GM12878 (cell line): Measurements from ENCODE around the gene GPM6B. TPM values are rescaled to one million over a fixed set of nuclear protein-coding genes. Genes with fewer than 3 reads are reported as not detected.

Source experiments
- ATF3 ChIP-seq: IDR thresholded peaks from 2 replicates; pipeline ENCODE4 v1.6.1; 2011; ENCODE audit warnings: low read depth, mild to moderate bottlenecking, low read length, moderate library complexity, borderline replicate concordance; ENCODE audit errors: extremely low read depth
- BCLAF1 ChIP-seq: fragments of 450-650 bp; IDR thresholded peaks from 2 replicates; pipeline ENCODE4 v1.6.1; 2017; ENCODE audit warnings: antibody characterized with exemption, mild to moderate bottlenecking, moderate library complexity
- CBFB ChIP-seq: IDR thresholded peaks from 2 replicates; pipeline ENCODE4 v1.6.1; 2016; ENCODE audit warnings: antibody characterized with exemption, low read depth
- CTCF ChIP-seq, 3 experiments: IDR thresholded peaks in 2 of 3; conservative IDR thresholded peaks in 1 of 3; 2 replicates each; pipeline ENCODE4 v1.5.1; 2011; ENCODE audit warnings: low read depth in 3 of 3, low read length in 3 of 3, mild to moderate bottlenecking in 3 of 3, control low read depth in 2 of 3, moderate library complexity in 2 of 3, inconsistent platforms in 1 of 3, mixed read lengths in 1 of 3; ENCODE audit not compliant: control insufficient read depth in 2 of 3, insufficient read depth in 1 of 3; ENCODE audit errors: extremely low read depth in 1 of 3
- HDAC2 ChIP-seq: fragments of 200-600 bp; sonication (generic); IDR thresholded peaks from 2 replicates; pipeline ENCODE4 v1.6.1; 2017
- IRF3 ChIP-seq: fragments of 450-650 bp; IDR thresholded peaks from 2 replicates; pipeline ENCODE4 v1.6.1; 2014; ENCODE audit warnings: mild to moderate bottlenecking
- MAX ChIP-seq: IDR thresholded peaks from 2 replicates; pipeline ENCODE4 v1.6.1; 2012; ENCODE audit warnings: low read depth, low read length, improper control_type of control experiment
- MYC ChIP-seq: IDR thresholded peaks from 2 replicates; pipeline ENCODE4 v1.6.1; 2011; ENCODE audit warnings: mild to moderate bottlenecking, low read length, moderate library complexity, inconsistent platforms; ENCODE audit not compliant: insufficient read depth, insufficient replicate concordance, insufficient read length, severe bottlenecking
- NFYB ChIP-seq: IDR thresholded peaks from 2 replicates; pipeline ENCODE4 v1.6.1; 2011; ENCODE audit warnings: low read depth, mild to moderate bottlenecking, low read length, improper control_type of control experiment, moderate library complexity; ENCODE audit not compliant: insufficient read depth
- PML ChIP-seq: IDR thresholded peaks from 2 replicates; pipeline ENCODE4 v1.6.1; 2012; ENCODE audit warnings: low read length, inconsistent platforms
- POU2F2 ChIP-seq: IDR thresholded peaks from 3 replicates; pipeline ENCODE4 v1.6.1; 2011; ENCODE audit warnings: low read depth, mild to moderate bottlenecking, low read length, borderline replicate concordance
- RAD51 ChIP-seq: fragments of 450-650 bp; IDR thresholded peaks from 2 replicates; pipeline ENCODE4 v1.6.1; 2016; ENCODE audit warnings: moderate library complexity, mild to moderate bottlenecking, inconsistent platforms
- RELB ChIP-seq: fragments of 450-650 bp; IDR thresholded peaks from 2 replicates; pipeline ENCODE4 v1.6.1; 2017; ENCODE audit warnings: low read depth, mild to moderate bottlenecking, moderate library complexity
- SRF ChIP-seq, 2 experiments: IDR thresholded peaks; 2 replicates each; pipeline ENCODE4 v1.6.1; 2011; ENCODE audit warnings: low read depth in 2 of 2, low read length in 2 of 2, mild to moderate bottlenecking in 1 of 2, moderate library complexity in 1 of 2
- SUZ12 ChIP-seq: fragments of 200-600 bp; sonication (generic); IDR thresholded peaks from one replicate; pipeline ENCODE4 v1.6.1; 2018; ENCODE audit warnings: antibody characterized with exemption, mild to moderate bottlenecking; ENCODE audit not compliant: unreplicated experiment
- USF1 ChIP-seq: IDR thresholded peaks from 2 replicates; pipeline ENCODE4 v1.6.1; 2011; ENCODE audit warnings: borderline replicate concordance, low read depth, mild to moderate bottlenecking, moderate library complexity, mixed read lengths, low read length; ENCODE audit not compliant: insufficient read depth; ENCODE audit errors: extremely low read length
- ZNF217 ChIP-seq: fragments of 450-650 bp; IDR thresholded peaks from 2 replicates; pipeline ENCODE4 v1.6.1; 2017; ENCODE audit warnings: antibody characterized with exemption, mild to moderate bottlenecking
- ZNF384 ChIP-seq: IDR thresholded peaks from 2 replicates; pipeline ENCODE4 v1.6.1; 2012; ENCODE audit warnings: low read depth, mild to moderate bottlenecking, low read length, improper control_type of control experiment, borderline replicate concordance
- polyA plus RNA-seq, 11 experiments: library from polyadenylated mRNA; depleted of rRNA in 4 of 11; unstranded in 6 of 11; stranded (reverse) in 5 of 11; fragments of >200 nt; fragmentation: Nextera tagmentation in 4 of 11; fragmentation: Illumina TruSeq in 1 of 11; extraction: Ambion mirVana in 4 of 11; extraction: Trizol in 1 of 11; gene quantifications; 1 replicate in 1 of 11; 2 replicates in 10 of 11; pipeline versions ENCODE4 v1.2.1 to v1.2.3, GENCODE V29; 2011 to 2016; ENCODE audit warnings: inconsistent platforms in 2 of 11, missing spikeins in 2 of 11, low read depth in 1 of 11
- total RNA-seq, 4 experiments: library from RNA; depleted of rRNA in 3 of 4; stranded (reverse); fragments of >200 nt in 3 of 4; fragmentation: Illumina TruSeq in 1 of 4; extraction: Trizol in 1 of 4; gene quantifications; 2 replicates each; pipeline versions ENCODE4 v1.2.1 to v1.2.3, GENCODE V29; 2013 to 2021

GPM6B gene
- total and polyA plus RNA-seq, 10 of the 15 experiments (the other 5 are each of a cell fraction or from before 2014, with no cell fraction given), result 0.01 to 2.6 (median 0.37) TPM; not detected in 2

GRCh38 chrX:13742397-13743176, 74.3 kb downstream of the GPM6B start (continued):
- TF ChIP-seq MAX (no peak), ZNF217 (no peak; the same call in none of the 2 replicates), ZNF384 (no peak), BCLAF1 (no peak), USF1 (peak; percentile 11), SUZ12 (no peak), HDAC2 (no peak), SRF (IDR thresholded peaks at IDR 0.05; ENCODE audit: low read depth in 2 of 2, low read length in 2 of 2) (no peak), PML (0 out of 2 replicates have a peak, but pooled peaks have one; percentile 25), IRF3 (no peak), MYC (no peak), POU2F2 (peak; percentile 73; the same call in 1 of the 3 replicates), CTCF (IDR thresholded peaks at IDR 0.05 in 2 of 3, conservative IDR thresholded peaks at IDR 0.05 in 1 of 3; ENCODE audit: control insufficient read depth in 2 of 3, extremely low read depth in 1 of 3, insufficient read depth in 1 of 3, low read depth in 3 of 3, low read length in 3 of 3) (no peak), CBFB (no peak; the same call in 1 of the 2 replicates), NFYB (no peak), RAD51 (peak; percentile 91), ATF3 (no peak), RELB (peak; percentile 86)
